H1 (cell line): Measurements from ENCODE around the gene PSMB1. TPM values are rescaled to one million over a fixed set of nuclear protein-coding genes. Genes with fewer than 3 reads are reported as not detected.

Source experiments
- CTCF ChIA-PET: fragments of 300-600 bp; sonication (Branson Sonifier 250); formaldehyde crosslinking; loops from one replicate; lab custom pipeline; 2021; ENCODE audit not compliant: partially characterized antibody; lab: Charles Lee
- POLR2A ChIA-PET: fragments of 300-600 bp; sonication (Branson Sonifier 250); formaldehyde crosslinking; loops from one replicate; lab custom pipeline; 2021; ENCODE audit warnings: inconsistent platforms; ENCODE audit not compliant: partially characterized antibody; lab: Charles Lee
- DNase-seq, 2 experiments: peaks; one replicate each; pipeline versions ENCODE4 v3.0.0 to v3.0.0-alpha.2; 2010 to 2022; ENCODE audit warnings: low spot score in 2 of 2, low read depth in 1 of 2, mixed read lengths in 1 of 2
- FAIRE-seq: peaks from 2 replicates; lab custom pipeline; 2011; peaks lifted over from hg19 to GRCh38; lab: Jason Lieb, UNC
- H2AFZ ChIP-seq: 2 replicates; pipeline ENCODE4 v1.8.1; 2012; ENCODE audit warnings: low read length, inconsistent platforms
- H2AK5ac ChIP-seq: 2 replicates; pipeline ENCODE4 v1.6.1; 2013; ENCODE audit warnings: low read depth, low read length
- H2BK120ac ChIP-seq: replicated peaks from 2 replicates; pipeline ENCODE3; 2013; ENCODE audit warnings: low read depth, low read length, inconsistent platforms
- H2BK12ac ChIP-seq: 2 replicates; pipeline ENCODE4 v1.6.1; 2013; ENCODE audit warnings: low read depth, low read length
- H2BK15ac ChIP-seq: 2 replicates; pipeline ENCODE4 v1.6.1; 2013; ENCODE audit warnings: low read length
- H2BK20ac ChIP-seq: 2 replicates; pipeline ENCODE4 v1.6.1; 2013; ENCODE audit warnings: low read length
- H2BK5ac ChIP-seq: 2 replicates; pipeline ENCODE4 v1.6.1; 2013; ENCODE audit warnings: low read depth, low read length
- H3K14ac ChIP-seq: 2 replicates; pipeline ENCODE4 v1.6.1; 2013; ENCODE audit warnings: inconsistent platforms; ENCODE audit not compliant: insufficient read length
- H3K18ac ChIP-seq: 2 replicates; pipeline ENCODE4 v1.6.1; 2013; ENCODE audit warnings: low read length; ENCODE audit errors: extremely low read depth
- H3K23ac ChIP-seq: 2 replicates; pipeline ENCODE4 v1.6.1; 2013; ENCODE audit warnings: inconsistent platforms; ENCODE audit not compliant: insufficient read length
- H3K23me2 ChIP-seq: 2 replicates; pipeline ENCODE4 v1.6.1; 2013; ENCODE audit warnings: low read depth, low read length
- H3K27ac ChIP-seq: 2 replicates; pipeline ENCODE4 v1.6.1; 2011; ENCODE audit warnings: low read depth, low read length, inconsistent platforms
- H3K27me3 ChIP-seq, 4 experiments: replicated peaks in 1 of 4; 1 replicate in 1 of 4; 2 replicates in 3 of 4; pipeline versions ENCODE4 v1.6.1 to v1.8.1; 2011 to 2013; ENCODE audit warnings: low read length in 3 of 4, mild to moderate bottlenecking in 3 of 4, inconsistent platforms in 2 of 4, mixed read lengths in 2 of 4, moderate library complexity in 1 of 4; ENCODE audit not compliant: control insufficient read depth in 3 of 4, insufficient read depth in 3 of 4; ENCODE audit errors: extremely low read depth in 1 of 4
- H3K36me3 ChIP-seq, 4 experiments: 2 replicates each; pipeline versions ENCODE4 v1.6.1 to v1.8.1; 2011 to 2013; ENCODE audit warnings: mild to moderate bottlenecking in 4 of 4, low read length in 3 of 4, moderate library complexity in 2 of 4, control low read depth in 1 of 4, inconsistent platforms in 1 of 4; ENCODE audit not compliant: insufficient read depth in 4 of 4, control insufficient read depth in 2 of 4
- H3K4ac ChIP-seq: replicated peaks from 2 replicates; pipeline ENCODE3; 2013; ENCODE audit warnings: low read length, low read depth, mixed read lengths, inconsistent platforms; ENCODE audit not compliant: insufficient read length
- H3K4me1 ChIP-seq, 4 experiments: replicated peaks in 1 of 4; 1 replicate in 1 of 4; 2 replicates in 3 of 4; pipeline versions ENCODE4 v1.6.1 to v1.8.1; 2011 to 2013; ENCODE audit warnings: low read length in 3 of 4, inconsistent platforms in 2 of 4, mixed read lengths in 1 of 4; ENCODE audit not compliant: insufficient read depth in 4 of 4, control insufficient read depth in 3 of 4
- H3K4me2 ChIP-seq, 2 experiments: 2 replicates each; pipeline versions ENCODE4 v1.6.1 to v1.8.1; 2011 to 2013; ENCODE audit warnings: low read depth in 2 of 2, low read length in 2 of 2, control low read depth in 1 of 2, inconsistent platforms in 1 of 2, mild to moderate bottlenecking in 1 of 2; ENCODE audit not compliant: insufficient read depth in 1 of 2
- H3K4me3 ChIP-seq, 4 experiments: fragments of 200-600, 300-600 bp in 1 of 4; sonication (generic), shearing (Covaris generic), sonication (Bioruptor Twin) in 1 of 4; 2 replicates each; pipeline versions ENCODE4 v1.5.1 to v1.8.1; 2011 to 2016; ENCODE audit warnings: low read length in 4 of 4, low read depth in 3 of 4, control low read depth in 2 of 4, inconsistent platforms in 2 of 4, mild to moderate bottlenecking in 2 of 4, mixed read lengths in 1 of 4, moderate library complexity in 1 of 4; ENCODE audit not compliant: insufficient read depth in 2 of 4; ENCODE audit errors: extremely low read depth in 1 of 4
- H3K56ac ChIP-seq: replicated peaks from 2 replicates; pipeline ENCODE3; 2013; ENCODE audit warnings: low read depth, mild to moderate bottlenecking, mixed read lengths, low read length, inconsistent platforms; ENCODE audit not compliant: insufficient read length
- H3K79me1 ChIP-seq: 2 replicates; pipeline ENCODE4 v1.6.1; 2013; ENCODE audit warnings: low read depth, low read length, control low read depth
- H3K79me2 ChIP-seq, 2 experiments: 2 replicates each; pipeline versions ENCODE4 v1.6.1 to v1.8.1; 2012 to 2013; ENCODE audit warnings: low read length in 2 of 2, mild to moderate bottlenecking in 2 of 2, inconsistent platforms in 1 of 2; ENCODE audit not compliant: insufficient read depth in 2 of 2, control insufficient read depth in 1 of 2
- H3K9ac ChIP-seq, 4 experiments: replicated peaks in 1 of 4; 1 replicate in 1 of 4; 2 replicates in 3 of 4; pipeline versions ENCODE4 v1.6.1 to v1.8.1; 2011 to 2013; ENCODE audit warnings: low read depth in 3 of 4, low read length in 3 of 4, control low read depth in 2 of 4, mild to moderate bottlenecking in 2 of 4, moderate library complexity in 2 of 4, inconsistent platforms in 1 of 4; ENCODE audit errors: extremely low read depth in 1 of 4
- H3K9me3 ChIP-seq, 2 experiments: 2 replicates each; pipeline versions ENCODE4 v1.6.1 to v1.8.1; 2012 to 2013; ENCODE audit warnings: mild to moderate bottlenecking in 2 of 2, moderate library complexity in 2 of 2, control low read depth in 1 of 2, inconsistent platforms in 1 of 2, low read depth in 1 of 2, low read length in 1 of 2, mixed read lengths in 1 of 2; ENCODE audit not compliant: insufficient read depth in 2 of 2
- H4K20me1 ChIP-seq, 2 experiments: replicated peaks in 1 of 2; 2 replicates each; pipeline versions ENCODE3 to v1.8.1; 2011 to 2013; ENCODE audit warnings: inconsistent platforms in 2 of 2, low read length in 2 of 2, mild to moderate bottlenecking in 1 of 2; ENCODE audit not compliant: insufficient read depth in 2 of 2, control insufficient read depth in 1 of 2
- H4K5ac ChIP-seq: 2 replicates; pipeline ENCODE4 v1.6.1; 2013; ENCODE audit warnings: low read length, low read depth, mixed read lengths, inconsistent platforms; ENCODE audit not compliant: insufficient read length
- H4K8ac ChIP-seq: 2 replicates; pipeline ENCODE4 v1.8.0; 2013; ENCODE audit warnings: mild to moderate bottlenecking, moderate library complexity, low read length, inconsistent platforms; ENCODE audit not compliant: insufficient read depth; ENCODE audit errors: extremely low read depth
- H4K91ac ChIP-seq: replicated peaks from 2 replicates; pipeline ENCODE3; 2013; ENCODE audit warnings: low read length, mixed read lengths, inconsistent platforms; ENCODE audit not compliant: insufficient read length
- CHD2 ChIP-seq: IDR thresholded peaks from 2 replicates; pipeline ENCODE4 v1.6.1; 2012; ENCODE audit warnings: low read length, improper control_type of control experiment
- EP300 ChIP-seq, 2 experiments: IDR thresholded peaks; 1 replicate in 1 of 2; 2 replicates in 1 of 2; pipeline ENCODE4 v1.6.1; 2011 to 2012; ENCODE audit warnings: low read depth in 2 of 2, low read length in 2 of 2, mild to moderate bottlenecking in 2 of 2, borderline replicate concordance in 1 of 2, inconsistent platforms in 1 of 2, moderate library complexity in 1 of 2
- KDM1A ChIP-seq: fragments of 200-600, 300-600 bp; sonication (generic); IDR thresholded peaks from 2 replicates; pipeline ENCODE4 v1.7.1; 2016; ENCODE audit warnings: mild to moderate bottlenecking, low read length, borderline replicate concordance
- SRF ChIP-seq: IDR thresholded peaks from 2 replicates; pipeline ENCODE4 v1.6.1; 2011; ENCODE audit warnings: mild to moderate bottlenecking, low read depth, low read length, moderate library complexity
- YY1 ChIP-seq: IDR thresholded peaks from 2 replicates; pipeline ENCODE4 v1.6.1; 2011; ENCODE audit warnings: low read depth, mild to moderate bottlenecking, low read length
- ZNF274 ChIP-seq: IDR thresholded peaks from 2 replicates; pipeline ENCODE4 v1.7.0; 2012; ENCODE audit warnings: low read length, borderline replicate concordance; ENCODE audit errors: extremely low read depth
- WGBS, 2 experiments: shearing (Covaris generic) in 1 of 2; methylation state at CpG; one replicate each; pipeline versions ENCODE4 v1.1.6 to v1.1.7; 2013 to 2015; ENCODE audit warnings: low lambda C conversion rate in 2 of 2, mixed read lengths in 2 of 2, inconsistent platforms in 1 of 2, low coverage in 1 of 2, missing lambda C conversion rate in 1 of 2; ENCODE audit not compliant: insufficient replicate concordance in 2 of 2, insufficient coverage in 1 of 2, insufficient read length in 1 of 2; ENCODE audit errors: extremely low coverage in 1 of 2, missing lambda C conversion rate in 1 of 2; 5-methylcytosine and 5-hydroxymethylcytosine counted together
- polyA plus RNA-seq, 7 experiments: library from polyadenylated mRNA; depleted of rRNA in 3 of 7; stranded (reverse) in 5 of 7; unstranded in 2 of 7; fragments of >200 nt in 5 of 7; fragments of 200-250 nt in 2 of 7; gene quantifications; 1 replicate in 5 of 7; 2 replicates in 1 of 7; 4 replicates in 1 of 7; pipeline versions ENCODE4 v1.2.1 to v1.2.3, GENCODE V29; 2011 to 2013; ENCODE audit warnings: missing spikeins in 2 of 7, mixed read lengths in 2 of 7
- total RNA-seq: library from RNA; stranded (reverse); fragmentation: NEBNext Ultra II Directional; extraction: Animal tissue kit (Norgen Biotek cat#: 25700); gene quantifications from 2 replicates; pipeline ENCODE4 v1.2.1, GENCODE V29; 2021

Gene PSMB1
- total and polyA plus RNA-seq, 2 of the 8 experiments (the other 6 are each of a cell fraction or from before 2014, with no cell fraction given) = 237 to 609 TPM

GRCh38 chr6:170564936-170565530 is 11.9 kb upstream of the PSMB1 start:
- Histone ChIP-seq H3K4me1 (no peaks in the 10 kb centered on the region), H3K9me3 (no peaks in the 10 kb centered on the region), H3K14ac (no peak overlapping the region), H3K18ac (no peak overlapping the region), H4K20me1 (peaks cover 0 to 3% of the 10 kb centered on the region in 2 experiments), H3K27ac (no peak overlapping the region), H3K27me3 (no peaks in the 10 kb centered on the region), H2BK20ac (no peak overlapping the region), H4K91ac (no peak overlapping the region), H2AK5ac (no peak overlapping the region), H3K23ac (no peak overlapping the region), H4K5ac (no peak overlapping the region), H3K79me2 (no peaks in the 10 kb centered on the region), H2BK120ac (no peak overlapping the region), H3K36me3 (peaks cover 3 to 57% (median 33%) of the 10 kb centered on the region in 4 experiments), H3K4me2 (no peak overlapping the region), H2AFZ (no peak overlapping the region), H2BK15ac (no peak overlapping the region), H3K4me3 (no peak overlapping the region), H4K8ac (no peak overlapping the region), H3K4ac (no peak overlapping the region), H3K23me2 (no peaks in the 10 kb centered on the region), H3K9ac (no peak overlapping the region), H3K56ac (no peak overlapping the region), H2BK12ac (no peak overlapping the region), H3K79me1 (no peaks in the 10 kb centered on the region), H2BK5ac (no peak overlapping the region)
- POLR2A ChIA-PET = interaction anchor here (0.7 to 1.6 kb wide), 3 partner anchors 9 to 19 kb away, joined by 3 to 5 read pairs (median 4); partner anchors contain the start of gene PDCD2
- CTCF ChIA-PET = interaction anchor here (0.9 to 1.5 kb wide), 2 partner anchors 10 to 11 kb away, joined by 4 read pairs; partner anchors contain the start of gene TBP
- TF ChIP-seq YY1 (no peak), KDM1A (no peak), CHD2 (no peak), EP300 (IDR thresholded peaks at IDR 0.05; ENCODE audit: borderline replicate concordance in 1 of 2, low read depth in 2 of 2, low read length in 2 of 2) (no peak), SRF (no peak), ZNF274 (no peak)
- DNase-seq (no peak), FAIRE-seq (no peak)
- 96% methylated on average over 6 of the region's 8 CpGs; no CpG with 5 or more reads in 1 of the 2 experiments for WGBS, 2 experiments
